ENCODE measurements around the gene ROCK1.

- no peak for TF ChIP-seq CTCF (IDR thresholded peaks at IDR 0.05 in 2 of 3, conservative IDR thresholded peaks at IDR 0.05 in 1 of 3; ENCODE audit: insufficient read depth in 2 of 3, low read depth in 1 of 3, low read length in 3 of 3)
- TF ChIP-seq POLR2A (conservative IDR thresholded peaks at IDR 0.05): no peak
- TF ChIP-seq MAX (CRISPR knock-in tag; IDR thresholded peaks at IDR 0.05): no peak
- TF ChIP-seq ARID2 (IDR thresholded peaks at IDR 0.05): no peak
- no peak for TF ChIP-seq C11orf30 (IDR thresholded peaks at IDR 0.05; ENCODE audit: low read depth)
Measured at GRCh38 chr18:21031845-21032244, 79.8 kb downstream of the ROCK1 start.
